HepG2 (cell line): ENCODE results near the gene ZG16. TPM values are rescaled to one million over a fixed set of nuclear protein-coding genes. Genes with fewer than 3 reads are reported as not detected.
"Not testable (repeated sequence)": the region's sequence is repeated elsewhere in the genome, so short reads cannot be mapped to it uniquely, and the experiment has no call there.

Experiments
- ATAC-seq: fragments of 200-7000 bp; cut with Tn5 transposase; 3 replicates; pipeline ENCODE4 v1.9.1; 2020; ENCODE audit warnings: mild to moderate bottlenecking, moderate library complexity
- BruUV-seq: library from RNA; stranded (reverse); fragments of 400-500 nt; replicated peaks from 2 replicates; lab custom pipeline; 2021; lab: Mats Ljungman, UMichigan
- CTCF ChIA-PET: fragments of 300-600 bp; formaldehyde crosslinking; extraction: SDS; loops from one replicate; lab custom pipeline; 2021; ENCODE audit warnings: low total read pairs, inconsistent platforms, low intra/inter-chr PET ratio; lab: Yijun Ruan, JAX
- POLR2A ChIA-PET: fragments of 350-600 bp; sonication (Branson Sonifier 250); formaldehyde crosslinking; loops from one replicate; lab custom pipeline; 2020; ENCODE audit warnings: antibody characterized with exemption, inconsistent platforms; lab: Yijun Ruan, JAX
- DNase-seq: peaks from one replicate; pipeline ENCODE4 v3.0.0-alpha.2; 2015; ENCODE audit warnings: low spot score
- FAIRE-seq: peaks from 3 replicates; lab custom pipeline; 2011; peaks lifted over from hg19 to GRCh38; lab: Jason Lieb, UNC
- H2AFZ ChIP-seq: one replicate; pipeline ENCODE4 v1.6.1; 2011; ENCODE audit warnings: low read length, inconsistent platforms
- H3K27ac ChIP-seq: fragments of 300-600 bp; 3 replicates; pipeline ENCODE4 v1.8.0; 2011; ENCODE audit warnings: mixed run types, mild to moderate bottlenecking, mixed read lengths, low read length, inconsistent platforms; ENCODE audit not compliant: insufficient read depth; ENCODE audit errors: extremely low read length
- H3K27me3 ChIP-seq, 2 experiments: fragments of 200-600 bp in 1 of 2; 2 replicates in 1 of 2; 3 replicates in 1 of 2; pipeline versions ENCODE4 v1.6.0 to v1.8.0; 2011; ENCODE audit warnings: low read length in 2 of 2, mild to moderate bottlenecking in 2 of 2, moderate library complexity in 2 of 2, inconsistent platforms in 1 of 2; ENCODE audit not compliant: insufficient read depth in 2 of 2, control insufficient read depth in 1 of 2
- H3K36me3 ChIP-seq, 2 experiments: fragments of 200-600 bp in 1 of 2; replicated peaks in 1 of 2; 2 replicates in 1 of 2; 3 replicates in 1 of 2; pipeline versions ENCODE4 v1.5.1 to v1.8.0; 2011; ENCODE audit warnings: low read length in 2 of 2, inconsistent platforms in 1 of 2; ENCODE audit not compliant: insufficient read depth in 2 of 2, control insufficient read depth in 1 of 2
- H3K4me1 ChIP-seq: 2 replicates; pipeline ENCODE4 v1.5.1; 2012; ENCODE audit warnings: low read length, inconsistent platforms; ENCODE audit not compliant: insufficient read depth
- H3K4me2 ChIP-seq: 2 replicates; pipeline ENCODE4 v1.6.0; 2011; ENCODE audit warnings: low read depth, low read length, inconsistent platforms
- H3K4me3 ChIP-seq, 3 experiments: fragments of 200-600 bp in 1 of 3; sonication (generic), shearing (Covaris generic) in 1 of 3; replicated peaks in 1 of 3; 2 replicates each; pipeline ENCODE4 v1.5.1; 2011 to 2016; ENCODE audit warnings: low read length in 3 of 3, inconsistent platforms in 2 of 3, low read depth in 2 of 3, mild to moderate bottlenecking in 2 of 3, control low read depth in 1 of 3, mixed read lengths in 1 of 3; ENCODE audit not compliant: insufficient read depth in 1 of 3
- H3K79me2 ChIP-seq: one replicate; pipeline ENCODE4 v1.6.1; 2011; ENCODE audit warnings: low read length, inconsistent platforms; ENCODE audit not compliant: insufficient read depth
- H3K9ac ChIP-seq: 2 replicates; pipeline ENCODE4 v1.6.0; 2011; ENCODE audit warnings: mild to moderate bottlenecking, low read depth, low read length, inconsistent platforms; ENCODE audit not compliant: insufficient read depth
- H3K9me3 ChIP-seq: 2 replicates; pipeline ENCODE4 v1.5.1; 2012; ENCODE audit warnings: mild to moderate bottlenecking, low read length
- H4K20me1 ChIP-seq: 2 replicates; pipeline ENCODE4 v1.6.0; 2011; ENCODE audit warnings: inconsistent platforms, mild to moderate bottlenecking, low read length, moderate library complexity; ENCODE audit not compliant: insufficient read depth
- CREB1 ChIP-seq, 2 experiments: fragments of 450-650 bp in 1 of 2; IDR thresholded peaks; 2 replicates each; pipeline ENCODE4 v1.6.1; 2016 to 2017; ENCODE audit warnings: control low read depth in 1 of 2, mild to moderate bottlenecking in 1 of 2, missing compliant biosample characterization in 1 of 2, missing genetic modification characterization in 1 of 2
- WGBS: methylation state at CpG from one replicate; pipeline ENCODE4 v1.1.6; 2017; ENCODE audit warnings: low lambda C conversion rate; 5-methylcytosine and 5-hydroxymethylcytosine counted together
- in situ Hi-C: cut with HindIII; loops from 2 replicates; pipeline ENCODE4 v1.10.0; 2017; ENCODE audit warnings: low pct_unique_long_range_greater_than_20kb; ENCODE audit not compliant: extremely low pct_ligation_motif_present
- intact Hi-C: fragments of 100-400 bp; cut with micrococcal nuclease; formaldehyde crosslinking; loops from one replicate; pipeline ENCODE4 v1.10.0; 2022; ENCODE audit not compliant: unreplicated experiment
- polyA plus RNA-seq, 8 experiments: library from polyadenylated mRNA; depleted of rRNA in 3 of 8; stranded (reverse) in 7 of 8; unstranded in 1 of 8; fragments of >200 nt; fragmentation: Illumina TruSeq in 4 of 8; extraction: Trizol in 4 of 8; gene quantifications; 2 replicates each; pipeline versions ENCODE4 v1.2.1 to v1.2.3, GENCODE V29; 2011 to 2016; ENCODE audit warnings: low read depth in 4 of 8, missing spikeins in 1 of 8, mixed read lengths in 1 of 8; ENCODE audit not compliant: insufficient read depth in 1 of 8
- total RNA-seq, 5 experiments: library from RNA; depleted of rRNA; stranded (reverse); fragments of >200 nt; fragmentation: Illumina TruSeq; extraction: Trizol; gene quantifications; 2 replicates each; pipeline ENCODE4 v1.2.3, GENCODE V29; 2016; ENCODE audit warnings: low read depth in 1 of 5
- TF ChIP-seq, protein P1 (sequence below): sonication (generic); formaldehyde crosslinking; IDR thresholded peaks from 2 replicates; pipeline ENCODE4 v1.5.0; 2020; ENCODE audit warnings: missing genetic modification reagents

The ZG16 gene
- total and polyA plus RNA-seq, 2 of the 13 experiments (the other 11 are each of a cell fraction or from before 2014, with no cell fraction given) = 0.04 to 0.07 TPM

GRCh38 chr16:29731768-29732601 is 46.1 kb upstream of the ZG16 start:
- H2AFZ ChIP-seq; H3K4me3 ChIP-seq; H3K9me3 ChIP-seq; H3K27me3 ChIP-seq; H3K79me2 ChIP-seq; H3K9ac ChIP-seq; in situ Hi-C loops; H3K27ac ChIP-seq; DNase-seq; CTCF ChIA-PET; ATAC-seq; POLR2A ChIA-PET; BruUV-seq; intact Hi-C loops; H3K4me2 ChIP-seq; H3K36me3 ChIP-seq; FAIRE-seq; H4K20me1 ChIP-seq; TF ChIP-seq CREB1 (CRISPR knock-in tag; IDR thresholded peaks at IDR 0.05): not testable (repeated sequence)
- 57% methylated on average over 13 of the region's 13 CpGs for WGBS
- peaks cover 43% of the 10 kb centered on the region for H3K4me1 ChIP-seq
- peak; percentile 33; the same call in 1 of the 2 replicates for TF ChIP-seq CREB1 (IDR thresholded peaks at IDR 0.05)

GRCh38 chr16:29734786-29735185 is 43.3 kb upstream of the ZG16 start:
- BruUV-seq = no TSS peak
- no peaks in the 10 kb centered on the region for H4K20me1 ChIP-seq
- ChIA-PET POLR2A (interaction anchor here (2.0 kb wide), 1 partner anchor 55 kb away, joined by 4 read pairs; the partner anchor contains the start of gene QPRT), CTCF (no interaction called here)
- no peaks in the 10 kb centered on the region for H3K36me3 ChIP-seq
- no peak overlapping the region for H3K4me2 ChIP-seq
- no peak overlapping the region for H3K9ac ChIP-seq
- no peak overlapping the region for H2AFZ ChIP-seq
- peaks cover 55% of the 10 kb centered on the region for H3K4me1 ChIP-seq
- WGBS = 0% methylated on average over 1 of the region's 1 CpG
- H3K27me3 ChIP-seq = peaks cover 0 to 1% of the 10 kb centered on the region in 2 experiments; a peak in 2 of 5 replicates
- no peak overlapping the region for H3K4me3 ChIP-seq
- H3K79me2 ChIP-seq = no peaks in the 10 kb centered on the region
- intact Hi-C loops = loop anchor here (5.0 kb wide), 1 partner anchor 58 kb away; the partner anchor contains the start of gene KIF22
- ATAC-seq = no peak
- no peak for FAIRE-seq
- no peak overlapping the region for H3K27ac ChIP-seq
- H3K9me3 ChIP-seq = no peaks in the 10 kb centered on the region
- in situ Hi-C loops = no loop called here
- TF ChIP-seq, protein P1, sequence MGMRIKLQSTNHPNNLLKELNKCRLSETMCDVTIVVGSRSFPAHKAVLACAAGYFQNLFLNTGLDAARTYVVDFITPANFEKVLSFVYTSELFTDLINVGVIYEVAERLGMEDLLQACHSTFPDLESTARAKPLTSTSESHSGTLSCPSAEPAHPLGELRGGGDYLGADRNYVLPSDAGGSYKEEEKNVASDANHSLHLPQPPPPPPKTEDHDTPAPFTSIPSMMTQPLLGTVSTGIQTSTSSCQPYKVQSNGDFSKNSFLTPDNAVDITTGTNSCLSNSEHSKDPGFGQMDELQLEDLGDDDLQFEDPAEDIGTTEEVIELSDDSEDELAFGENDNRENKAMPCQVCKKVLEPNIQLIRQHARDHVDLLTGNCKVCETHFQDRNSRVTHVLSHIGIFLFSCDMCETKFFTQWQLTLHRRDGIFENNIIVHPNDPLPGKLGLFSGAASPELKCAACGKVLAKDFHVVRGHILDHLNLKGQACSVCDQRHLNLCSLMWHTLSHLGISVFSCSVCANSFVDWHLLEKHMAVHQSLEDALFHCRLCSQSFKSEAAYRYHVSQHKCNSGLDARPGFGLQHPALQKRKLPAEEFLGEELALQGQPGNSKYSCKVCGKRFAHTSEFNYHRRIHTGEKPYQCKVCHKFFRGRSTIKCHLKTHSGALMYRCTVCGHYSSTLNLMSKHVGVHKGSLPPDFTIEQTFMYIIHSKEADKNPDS = no peak
- DNase-seq = no peak
